B cell (primary cell): ENCODE data around the gene LRTM2. TPM values are rescaled to one million over a fixed set of nuclear protein-coding genes. Genes with fewer than 3 reads are reported as not detected.

Source experiments
- ATAC-seq: fragments of 200-7000 bp; cut with Tn5 transposase; one replicate; pipeline ENCODE4 v1.10.0; 2021; ENCODE audit warnings: low read depth, mild to moderate bottlenecking, moderate number of reproducible peaks, moderate library complexity
- CTCF ChIA-PET: fragments of 350-600 bp; sonication (Branson Sonifier 250); formaldehyde crosslinking; loops from one replicate; lab custom pipeline; 2021; ENCODE audit warnings: antibody characterized with exemption, inconsistent platforms; lab: Charles Lee
- POLR2A ChIA-PET: fragments of 350-600 bp; sonication (Branson Sonifier 250); formaldehyde crosslinking; loops from one replicate; lab custom pipeline; 2021; ENCODE audit warnings: antibody characterized with exemption; lab: Charles Lee
- DNase-seq: peaks from one replicate; pipeline ENCODE4 v3.0.0; 2013
- H2AFZ ChIP-seq: 2 replicates; pipeline ENCODE4 v1.6.1; 2012; ENCODE audit warnings: mild to moderate bottlenecking, low read depth, low read length; ENCODE audit not compliant: insufficient read depth, poor library complexity, severe bottlenecking
- H3K27ac ChIP-seq, 2 donors: 1 replicate in 1 of 2; 2 replicates in 1 of 2; pipeline ENCODE4 v1.5.1; 2012 to 2013; ENCODE audit warnings: low read length in 2 of 2, mild to moderate bottlenecking in 2 of 2, moderate library complexity in 1 of 2
- H3K27me3 ChIP-seq, 4 experiments: fragments of 200-600 bp in 1 of 4; sonication (generic) in 1 of 4; replicated peaks in 1 of 4; 1 replicate in 2 of 4; 2 replicates in 2 of 4; pipeline versions ENCODE4 v1.6.1 to v1.7.0; 2013 to 2016; ENCODE audit warnings: low read length in 3 of 4, mild to moderate bottlenecking in 2 of 4, mixed read lengths in 1 of 4, moderate library complexity in 1 of 4; ENCODE audit not compliant: insufficient read depth in 4 of 4, control insufficient read depth in 3 of 4; ENCODE audit errors: control extremely low read depth in 1 of 4
- H3K36me3 ChIP-seq, 2 experiments: replicated peaks in 1 of 2; 1 replicate in 1 of 2; 2 replicates in 1 of 2; pipeline versions ENCODE4 v1.6.1 to v1.7.1; 2013; ENCODE audit warnings: low read length in 1 of 2; ENCODE audit not compliant: insufficient read depth in 2 of 2, control insufficient read depth in 1 of 2; ENCODE audit errors: control extremely low read depth in 1 of 2, extremely low read depth in 1 of 2
- H3K4me1 ChIP-seq, 2 donors: fragments of 200-600 bp in 1 of 2; sonication (generic) in 1 of 2; 1 replicate in 1 of 2; 2 replicates in 1 of 2; pipeline versions ENCODE4 v1.5.1 to v1.6.1; 2013 to 2017; ENCODE audit warnings: low read length in 2 of 2; ENCODE audit not compliant: control insufficient read depth in 2 of 2, insufficient read depth in 2 of 2
- H3K4me2 ChIP-seq: replicated peaks from 2 replicates; pipeline ENCODE3; 2012; ENCODE audit warnings: mild to moderate bottlenecking, low read depth, low read length; ENCODE audit not compliant: poor library complexity, severe bottlenecking
- H3K4me3 ChIP-seq, 5 experiments: fragments of 200-600 bp in 1 of 5; sonication (generic) in 1 of 5; 1 replicate in 3 of 5; 2 replicates in 2 of 5; pipeline versions ENCODE4 v1.5.1 to v1.7.0; 2011 to 2016; ENCODE audit warnings: low read length in 4 of 5, mild to moderate bottlenecking in 4 of 5, low read depth in 2 of 5, control low read depth in 1 of 5, moderate library complexity in 1 of 5; ENCODE audit not compliant: insufficient read depth in 1 of 5; ENCODE audit errors: control extremely low read depth in 1 of 5, extremely low read depth in 1 of 5
- H3K79me2 ChIP-seq: fragments of 200-600 bp; sonication (generic); one replicate; pipeline ENCODE4 v1.6.0; 2016; ENCODE audit warnings: low read length; ENCODE audit not compliant: control insufficient read depth, insufficient read depth
- H3K9ac ChIP-seq: fragments of 200-600 bp; sonication (generic); 2 replicates; pipeline ENCODE4 v1.6.1; 2017; ENCODE audit warnings: mild to moderate bottlenecking, low read length, moderate library complexity
- H3K9me3 ChIP-seq, 3 donors: one replicate each; pipeline versions ENCODE4 v1.6.1 to v1.7.1; 2013; ENCODE audit warnings: low read length in 2 of 3; ENCODE audit not compliant: control insufficient read depth in 2 of 3, insufficient read depth in 1 of 3; ENCODE audit errors: control extremely low read depth in 1 of 3
- H4K20me1 ChIP-seq: 2 replicates; pipeline ENCODE4 v1.6.0; 2012; ENCODE audit warnings: mild to moderate bottlenecking, low read length; ENCODE audit not compliant: insufficient read depth, control insufficient read depth, poor library complexity, severe bottlenecking
- H3K27ac Mint-ChIP-seq: one replicate; pipeline ENCODE4 v1.8.0; 2021; ENCODE audit warnings: mixed read lengths
- H3K27me3 Mint-ChIP-seq: one replicate; pipeline ENCODE4 v1.8.0; 2021; ENCODE audit warnings: mixed read lengths
- H3K4me1 Mint-ChIP-seq: one replicate; pipeline ENCODE4 v1.8.0; 2021; ENCODE audit warnings: mixed read lengths
- H3K4me3 Mint-ChIP-seq: one replicate; pipeline ENCODE4 v1.8.0; 2021; ENCODE audit warnings: mixed read lengths
- H3K9me3 Mint-ChIP-seq: one replicate; pipeline ENCODE4 v1.8.0; 2022; ENCODE audit warnings: mixed read lengths; ENCODE audit not compliant: insufficient read depth
- CTCF ChIP-seq: fragments of 200-600 bp; IDR thresholded peaks from one replicate; pipeline ENCODE4 v1.8.0; 2022; ENCODE audit warnings: antibody characterized with exemption, mild to moderate bottlenecking
- EZH2 ChIP-seq: IDR thresholded peaks from 2 replicates; pipeline ENCODE4 v1.6.1; 2012; ENCODE audit warnings: borderline replicate concordance, low read depth, mild to moderate bottlenecking, moderate library complexity, low read length; ENCODE audit not compliant: insufficient read depth, poor library complexity, severe bottlenecking
- WGBS: methylation state at CpG from one replicate; pipeline ENCODE4 v1.1.5; 2013; ENCODE audit warnings: missing lambda C conversion rate; ENCODE audit not compliant: insufficient coverage; 5-methylcytosine and 5-hydroxymethylcytosine counted together
- intact Hi-C: fragments of 100-400 bp; cut with micrococcal nuclease; formaldehyde crosslinking; loops from one replicate; pipeline ENCODE4 v1.10.0; 2022
- polyA plus RNA-seq: library from polyadenylated mRNA; depleted of rRNA; stranded (reverse); fragments of >200 nt; gene quantifications from 2 replicates; pipeline ENCODE4 v1.2.3, GENCODE V29; 2012
- total RNA-seq, 2 donors: library from RNA; stranded (reverse); fragments of 120-200 nt in 1 of 2; gene quantifications; 1 replicate in 1 of 2; 2 replicates in 1 of 2; pipeline versions ENCODE4 v1.2.3 to v1.2.4, GENCODE V29; 2013 to 2022

Gene LRTM2
- total and polyA plus RNA-seq, 2 donors (not counting 1 experiment from before 2014, with no cell fraction given): not detected

GRCh38 chr12:1839464-1839863 is 19.1 kb downstream of the LRTM2 start:
- CTCF ChIA-PET: interaction anchor here (0.6 to 2.8 kb wide), 2 partner anchors 100 to 1025 kb away, joined by 3 to 12 read pairs; no protein-coding TSS in a partner anchor

More at GRCh38 chr12:1839464-1839863, 19.1 kb downstream of the LRTM2 start:
- DNase-seq (no peak), ATAC-seq (no peak)
- H3K27ac Mint-ChIP-seq: no peak overlapping the region
- peaks cover 13 to 18% of the 10 kb centered on the region in 2 donors for H3K4me1 ChIP-seq
- no peak overlapping the region for H3K4me3 ChIP-seq
- no peak overlapping the region for H3K27ac ChIP-seq
- no peaks in the 10 kb centered on the region for H3K79me2 ChIP-seq
- intact Hi-C loops: no loop called here
- no peaks in the 10 kb centered on the region for H3K36me3 ChIP-seq
- no peaks in the 10 kb centered on the region for H3K9me3 ChIP-seq
- no peaks in the 10 kb centered on the region for H4K20me1 ChIP-seq
- no peaks in the 10 kb centered on the region for H3K9me3 Mint-ChIP-seq
- H2AFZ ChIP-seq: no peak overlapping the region
- H3K27me3 Mint-ChIP-seq: peaks cover 5% of the 10 kb centered on the region
- no peak overlapping the region for H3K9ac ChIP-seq
- TF ChIP-seq EZH2 (no peak), CTCF (no peak)
- H3K4me3 Mint-ChIP-seq: no peak overlapping the region
- peaks cover 0 to 7% (median 0%) of the 10 kb centered on the region in 4 experiments for H3K27me3 ChIP-seq
- H3K4me2 ChIP-seq: no peak overlapping the region
- H3K4me1 Mint-ChIP-seq: peaks cover 33% of the 10 kb centered on the region
- POLR2A ChIA-PET: no interaction called here
- 98% methylated on average over 10 of the region's 10 CpGs for WGBS
